Right lobe of liver (tissue), 4 donors: ENCODE results near the gene CRYBA2.

Experiments used
- POLR2A ChIP-seq: fragments of 450-650 bp; IDR thresholded peaks from one replicate; pipeline ENCODE4 v1.6.1; 2017; ENCODE audit warnings: antibody characterized with exemption, mild to moderate bottlenecking
- TF ChIP-seq, protein P1 (sequence below), 4 donors: fragments of 200-600 bp in 3 of 4; fragments of 450-650 bp in 1 of 4; IDR thresholded peaks; one replicate each; pipeline versions ENCODE4 v1.5.1 to v1.8.0; 2016 to 2022; ENCODE audit warnings: antibody characterized with exemption in 4 of 4, mild to moderate bottlenecking in 2 of 4
- donor health status: DM: no; HTN: no; CAD: no.
- donor health status: DM: no; HTN: no; CAD: no.
- donor health status: DM: no; HTN: yes; CAD: no.

DNA sequence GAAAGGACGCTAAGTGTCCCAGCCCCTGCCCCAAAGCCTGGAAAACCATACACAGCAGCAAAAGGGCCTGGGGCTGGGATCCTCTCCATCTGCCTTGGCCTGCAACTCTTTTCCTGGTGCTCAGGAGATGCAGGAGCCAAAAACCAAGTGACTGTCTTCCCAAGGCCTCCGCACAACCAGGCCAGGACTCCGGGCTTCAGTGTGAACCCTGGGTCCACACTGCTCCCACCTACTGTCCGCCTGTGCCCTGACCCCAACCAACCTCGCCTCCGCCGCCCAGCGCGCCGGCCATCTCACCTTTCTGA lies 9.3 kb downstream of the CRYBA2 start:
- TF ChIP-seq, protein P1, sequence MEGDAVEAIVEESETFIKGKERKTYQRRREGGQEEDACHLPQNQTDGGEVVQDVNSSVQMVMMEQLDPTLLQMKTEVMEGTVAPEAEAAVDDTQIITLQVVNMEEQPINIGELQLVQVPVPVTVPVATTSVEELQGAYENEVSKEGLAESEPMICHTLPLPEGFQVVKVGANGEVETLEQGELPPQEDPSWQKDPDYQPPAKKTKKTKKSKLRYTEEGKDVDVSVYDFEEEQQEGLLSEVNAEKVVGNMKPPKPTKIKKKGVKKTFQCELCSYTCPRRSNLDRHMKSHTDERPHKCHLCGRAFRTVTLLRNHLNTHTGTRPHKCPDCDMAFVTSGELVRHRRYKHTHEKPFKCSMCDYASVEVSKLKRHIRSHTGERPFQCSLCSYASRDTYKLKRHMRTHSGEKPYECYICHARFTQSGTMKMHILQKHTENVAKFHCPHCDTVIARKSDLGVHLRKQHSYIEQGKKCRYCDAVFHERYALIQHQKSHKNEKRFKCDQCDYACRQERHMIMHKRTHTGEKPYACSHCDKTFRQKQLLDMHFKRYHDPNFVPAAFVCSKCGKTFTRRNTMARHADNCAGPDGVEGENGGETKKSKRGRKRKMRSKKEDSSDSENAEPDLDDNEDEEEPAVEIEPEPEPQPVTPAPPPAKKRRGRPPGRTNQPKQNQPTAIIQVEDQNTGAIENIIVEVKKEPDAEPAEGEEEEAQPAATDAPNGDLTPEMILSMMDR (IDR thresholded peaks at IDR 0.05), result no peak
- no peak for TF ChIP-seq POLR2A
